HepG2 (cell line): Measurements from ENCODE around the gene HECTD4. TPM values are rescaled to one million over a fixed set of nuclear protein-coding genes. Genes with fewer than 3 reads are reported as not detected.
A peak's percentile ranks its signal among the peaks of the same experiment; 100 is the strongest.

Experiments used
- AHDC1 ChIP-seq: sonication (generic); formaldehyde crosslinking; IDR thresholded peaks from 2 replicates; pipeline ENCODE4 v1.5.1; 2020; ENCODE audit warnings: mild to moderate bottlenecking, missing genetic modification reagents, borderline replicate concordance
- BRCA1 ChIP-seq: sonication (generic); formaldehyde crosslinking; IDR thresholded peaks from 2 replicates; pipeline ENCODE4 v1.4.0; 2020; ENCODE audit warnings: missing genetic modification reagents
- CERS6 ChIP-seq: sonication (generic); formaldehyde crosslinking; IDR thresholded peaks from 2 replicates; pipeline ENCODE4 v1.5.0; 2020; ENCODE audit warnings: missing genetic modification reagents
- HHEX ChIP-seq: IDR thresholded peaks from 2 replicates; pipeline ENCODE4 v1.6.1; 2016; ENCODE audit warnings: control low read depth
- NFKBIZ ChIP-seq: IDR thresholded peaks from 2 replicates; pipeline ENCODE4 v1.6.1; 2018; ENCODE audit warnings: missing genetic modification reagents, missing compliant biosample characterization
- PITX1 ChIP-seq: sonication (generic); formaldehyde crosslinking; IDR thresholded peaks from 2 replicates; pipeline ENCODE4 v1.5.1; 2020; ENCODE audit warnings: mild to moderate bottlenecking, missing genetic modification reagents
- RARA ChIP-seq: IDR thresholded peaks from 2 replicates; pipeline ENCODE4 v1.6.1; 2016; ENCODE audit warnings: missing genetic modification reagents, missing compliant biosample characterization
- RERE ChIP-seq: IDR thresholded peaks from 2 replicates; pipeline ENCODE4 v1.6.1; 2016; ENCODE audit warnings: low read depth, missing genetic modification reagents, missing compliant biosample characterization
- SMAD3 ChIP-seq: sonication (generic); formaldehyde crosslinking; IDR thresholded peaks from 2 replicates; pipeline ENCODE4 v1.4.0; 2020; ENCODE audit warnings: missing genetic modification reagents
- SNAPC5 ChIP-seq: sonication (generic); formaldehyde crosslinking; IDR thresholded peaks from 2 replicates; pipeline ENCODE4 v1.8.1; 2023; ENCODE audit warnings: mild to moderate bottlenecking, missing genetic modification reagents, borderline replicate concordance
- ZNF687 ChIP-seq: sonication (generic); formaldehyde crosslinking; IDR thresholded peaks from 2 replicates; pipeline ENCODE4 v1.5.1; 2020; ENCODE audit warnings: mild to moderate bottlenecking, missing genetic modification reagents, moderate library complexity
- polyA plus RNA-seq, 8 experiments: library from polyadenylated mRNA; depleted of rRNA in 3 of 8; stranded (reverse) in 7 of 8; unstranded in 1 of 8; fragments of >200 nt; fragmentation: Illumina TruSeq in 4 of 8; extraction: Trizol in 4 of 8; gene quantifications; 2 replicates each; pipeline versions ENCODE4 v1.2.1 to v1.2.3, GENCODE V29; 2011 to 2016; ENCODE audit warnings: low read depth in 4 of 8, missing spikeins in 1 of 8, mixed read lengths in 1 of 8; ENCODE audit not compliant: insufficient read depth in 1 of 8
- total RNA-seq, 5 experiments: library from RNA; depleted of rRNA; stranded (reverse); fragments of >200 nt; fragmentation: Illumina TruSeq; extraction: Trizol; gene quantifications; 2 replicates each; pipeline ENCODE4 v1.2.3, GENCODE V29; 2016; ENCODE audit warnings: low read depth in 1 of 5

HECTD4 gene
- total and polyA plus RNA-seq, 2 of the 13 experiments (the other 11 are each of a cell fraction or from before 2014, with no cell fraction given) = 9.0 to 11.4 TPM

- peak; percentile 65; the same call in 1 of the 2 replicates for TF ChIP-seq SMAD3
- TF ChIP-seq ZNF687 (CRISPR knock-in tag) = no peak
- peak; percentile 53 for TF ChIP-seq RARA
- peak; percentile 64; the same call in 1 of the 2 replicates for TF ChIP-seq AHDC1 (CRISPR knock-in tag)
- TF ChIP-seq RERE = peak; percentile 99
- TF ChIP-seq SNAPC5 (CRISPR knock-in tag) = 0 out of 2 replicates have a peak, but pooled peaks have one; percentile 32
- TF ChIP-seq HHEX = peak; percentile 99
- 0 out of 2 replicates have a peak, but pooled peaks have one; percentile 51 for TF ChIP-seq NFKBIZ (CRISPR knock-in tag)
- TF ChIP-seq CERS6 (CRISPR knock-in tag) = no peak
- TF ChIP-seq PITX1 (CRISPR knock-in tag) = peak; percentile 79
- no peak for TF ChIP-seq BRCA1 (CRISPR knock-in tag)
Measured at GRCh38 chr12:112285600-112286401, 96.4 kb downstream of the HECTD4 start (continued).
